ENCODE measurements around the gene PEBP1. TPM values are rescaled to one million over a fixed set of nuclear protein-coding genes. Genes with fewer than 3 reads are reported as not detected.

The PEBP1 gene
- total RNA-seq = 99.1 and 123 TPM in 2 replicates

GRCh38 chr12:118135788-118136558 is at the start of gene PEBP1:
PEBP1 (plus strand) TSS chr12:118136124; CDS start chr12:118136210, 86 bp downstream.

GRCh38 chr12:118103601-118104382 is 32.1 kb upstream of the PEBP1 start, which contains the start of gene VSIG10:
VSIG10 (minus strand) TSS chr12:118104011; CDS start chr12:118103671, 340 bp downstream.

Other genes with a start within 250 kb of the PEBP1 start
- not detected in 2 replicates for gene KSR2, start 167.1 kb upstream of the PEBP1 start, total RNA-seq
- gene RFC5, start 119.4 kb upstream of the PEBP1 start, total RNA-seq = 3.7 and 32.2 TPM in 2 replicates
- 104 and 183 TPM in 2 replicates for gene WSB2, start 74.9 kb upstream of the PEBP1 start, total RNA-seq
- 15.1 and 23.6 TPM in 2 replicates for gene VSIG10, start 32.1 kb upstream of the PEBP1 start, total RNA-seq
- gene TAOK3, start 236.8 kb downstream of the PEBP1 start, total RNA-seq = 43.5 and 50.4 TPM in 2 replicates
- 26.0 and 44.4 TPM in 2 replicates for gene SUDS3, start 240.4 kb downstream of the PEBP1 start, total RNA-seq